HG02970 (cell line): ENCODE measurements around the gene AKAP1.

Experiments
- ATAC-seq: cut with Tn5 transposase; IDR thresholded peaks from one replicate; pipeline ENCODE4 v1.9.1; 2021; ENCODE audit warnings: mild to moderate bottlenecking, moderate library complexity, moderate number of reproducible peaks; ENCODE audit not compliant: unreplicated experiment, low FRiP score

Gene AKAP1

DNA sequence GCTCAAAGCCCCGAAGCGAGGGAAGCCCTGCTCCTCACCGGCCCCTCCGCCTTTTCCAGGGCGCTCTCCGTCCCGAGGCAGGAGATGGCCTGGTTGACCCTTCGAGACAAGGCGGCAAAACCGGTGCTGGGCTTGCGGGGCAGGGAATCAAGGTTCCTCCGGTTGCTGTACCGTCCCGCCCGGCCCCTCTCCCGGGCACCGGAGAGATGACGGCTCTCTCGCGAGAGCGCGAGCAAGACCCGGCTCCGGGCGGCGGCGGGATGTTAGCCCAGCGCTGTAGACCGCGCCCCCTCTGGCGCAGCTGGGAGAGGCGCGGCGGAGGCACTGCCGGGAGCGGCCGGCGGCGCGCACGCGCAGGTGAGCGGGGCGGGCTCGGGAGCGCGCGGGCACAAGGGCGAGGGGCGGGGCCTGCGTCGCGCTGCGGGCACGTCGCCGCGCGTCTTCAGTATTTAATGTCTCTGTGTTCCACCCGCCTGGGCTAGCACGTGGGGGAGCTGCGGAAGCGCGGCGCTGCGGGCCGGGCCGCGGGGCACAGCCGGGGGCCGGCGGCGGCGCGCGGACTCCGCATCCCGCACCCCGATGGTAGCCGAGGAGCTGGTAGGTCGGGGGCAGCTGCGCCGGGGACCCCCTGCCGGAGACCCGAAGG, at the start of gene AKAP1:
Gene AKAP1 (plus strand): TSS at position 445 of the 646 bp plus-strand sequence. CDS start 20,219 bp downstream, outside the sequence.
- ATAC-seq = peak; percentile 85

- no peak for ATAC-seq
Observed at GRCh38 chr17:57035971-57036481, 49.0 kb upstream of the AKAP1 start.

DNA sequence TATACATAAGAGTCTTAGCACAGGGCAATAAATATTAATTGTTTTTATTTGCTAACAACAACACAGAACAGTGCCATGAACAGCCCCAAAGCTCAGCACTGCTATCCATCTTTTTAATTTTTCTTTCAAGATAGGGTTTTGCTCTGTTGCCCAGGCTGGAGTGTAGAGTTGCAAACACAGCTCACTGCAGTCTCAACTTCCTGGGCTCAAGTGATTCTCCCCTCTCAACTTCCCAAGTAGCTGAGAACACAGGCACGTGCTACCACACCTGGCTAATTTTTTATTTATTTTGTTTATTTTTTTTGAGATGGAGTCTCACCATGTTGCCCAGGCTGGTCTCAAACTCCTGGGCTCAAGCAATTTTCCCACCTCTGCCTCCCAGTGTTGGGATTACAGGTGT, 47.6 kb upstream of the AKAP1 start:
- no peak for ATAC-seq

- no peak for ATAC-seq
Observed at GRCh38 chr17:57038486-57038885, 46.6 kb upstream of the AKAP1 start.

- no peak for ATAC-seq
Observed at GRCh38 chr17:57040571-57040970, 44.5 kb upstream of the AKAP1 start.

DNA sequence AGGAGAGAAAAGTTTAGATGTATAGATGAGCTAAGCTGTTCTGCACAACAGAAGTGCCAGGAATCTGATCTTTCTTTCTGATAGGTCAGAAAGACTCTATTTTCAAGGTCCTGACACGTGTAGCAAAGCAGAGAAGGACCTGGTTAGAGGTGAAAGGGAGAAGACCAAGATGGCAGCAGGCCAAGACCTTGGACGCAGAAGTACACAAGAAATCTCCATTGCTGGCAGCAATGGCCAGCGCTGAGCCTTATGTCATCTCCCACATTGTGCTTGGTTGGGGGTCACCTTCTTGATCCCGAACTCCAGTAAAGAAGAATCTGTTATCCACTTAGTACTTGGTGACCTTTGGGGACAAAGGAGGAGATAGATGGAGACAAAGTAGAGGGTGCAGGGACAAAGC, 41.8 kb upstream of the AKAP1 start:
- ATAC-seq = no peak

- ATAC-seq = no peak
Observed at GRCh38 chr17:57044976-57045867, 39.8 kb upstream of the AKAP1 start.

- ATAC-seq = peak; percentile 49
Observed at GRCh38 chr17:57045868-57046704, 39.0 kb upstream of the AKAP1 start.

- ATAC-seq = no peak
Observed at GRCh38 chr17:57046749-57047148, 38.3 kb upstream of the AKAP1 start.

DNA sequence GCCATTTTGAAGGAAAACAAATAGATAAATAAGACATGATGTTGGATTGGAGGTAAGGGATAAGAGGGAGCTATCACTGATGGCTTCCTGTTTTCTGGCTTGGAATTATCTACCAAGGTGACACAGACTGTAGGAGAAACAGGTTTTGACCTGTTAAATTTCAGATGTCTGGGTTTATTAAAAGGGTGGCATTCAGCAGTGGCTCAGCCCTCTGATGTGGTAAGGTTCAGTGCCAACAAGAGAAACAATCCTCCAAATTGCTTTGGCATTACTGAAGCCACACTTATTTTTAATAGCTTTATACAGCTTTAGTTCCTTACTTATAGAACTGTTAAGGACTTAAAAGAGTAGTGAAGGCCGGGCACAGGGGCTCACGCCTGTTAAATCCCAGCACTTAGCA, 37.0 kb upstream of the AKAP1 start:
- no peak for ATAC-seq

- no peak for ATAC-seq
Observed at GRCh38 chr17:57050306-57050705, 34.7 kb upstream of the AKAP1 start.

GRCh38 chr17:57051886-57052361, 33.1 kb upstream of the AKAP1 start:
- no peak for ATAC-seq

DNA sequence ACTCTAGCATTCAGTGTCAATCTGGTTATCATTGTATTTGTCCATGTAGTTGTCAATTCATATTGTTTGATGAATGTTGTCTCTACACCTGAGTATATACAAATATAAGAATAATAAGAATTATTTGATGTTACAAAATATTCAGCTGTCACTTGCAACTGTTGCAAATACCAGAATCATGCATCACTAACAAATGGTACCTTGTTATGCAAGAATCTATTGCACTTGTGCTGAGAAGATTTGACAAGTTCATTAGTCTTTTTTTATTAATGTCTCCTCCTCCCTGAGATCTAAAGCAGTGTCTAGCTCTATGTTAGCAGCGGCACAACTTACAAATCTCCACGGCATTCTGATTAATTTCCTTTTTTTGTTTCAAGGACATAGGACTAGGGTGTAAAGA, 22.2 kb upstream of the AKAP1 start:
- ATAC-seq = no peak

DNA sequence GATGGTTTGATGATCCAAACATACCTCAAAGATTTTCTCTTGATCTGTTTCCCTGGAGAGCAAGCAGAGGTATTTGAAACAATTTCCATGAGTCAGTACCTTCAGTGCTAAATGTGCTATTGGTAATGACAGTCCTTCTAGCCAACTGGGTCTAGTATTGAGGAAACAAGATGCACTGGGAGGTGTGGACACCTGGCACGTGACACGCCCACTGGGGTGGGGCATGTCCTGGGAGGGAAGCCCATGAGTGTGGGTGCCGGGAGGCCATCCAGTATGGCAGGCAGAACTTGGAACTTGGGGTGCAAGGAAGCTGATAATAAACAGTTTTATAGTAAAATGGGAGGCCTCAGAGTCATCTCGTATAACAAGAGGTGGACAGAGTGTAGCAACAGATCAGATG, 17.9 kb upstream of the AKAP1 start:
- ATAC-seq = no peak

GRCh38 chr17:57067781-57068180, 17.3 kb upstream of the AKAP1 start:
- ATAC-seq = no peak

DNA sequence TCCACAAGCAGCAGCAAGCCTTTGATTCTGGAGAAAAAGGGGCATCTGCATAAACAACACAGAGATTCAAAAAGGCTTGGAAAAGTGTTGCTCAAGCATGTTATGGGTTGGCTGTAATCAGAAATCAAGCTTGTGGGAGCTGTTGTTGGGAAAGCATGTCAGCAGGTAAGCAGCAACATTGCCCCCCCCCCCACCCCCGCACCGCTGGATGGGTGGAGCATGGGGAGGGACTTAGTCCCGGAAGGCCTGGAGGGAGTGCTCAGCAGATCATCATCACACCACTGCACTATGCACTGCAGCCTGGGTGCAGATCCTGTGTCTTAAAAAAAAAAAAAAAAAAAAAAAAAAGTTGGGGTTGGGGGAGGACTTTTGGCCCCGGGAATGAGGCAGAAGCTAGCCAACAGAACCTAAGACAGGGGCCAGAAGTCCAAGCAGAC, 16.8 kb upstream of the AKAP1 start:
- no peak for ATAC-seq

DNA sequence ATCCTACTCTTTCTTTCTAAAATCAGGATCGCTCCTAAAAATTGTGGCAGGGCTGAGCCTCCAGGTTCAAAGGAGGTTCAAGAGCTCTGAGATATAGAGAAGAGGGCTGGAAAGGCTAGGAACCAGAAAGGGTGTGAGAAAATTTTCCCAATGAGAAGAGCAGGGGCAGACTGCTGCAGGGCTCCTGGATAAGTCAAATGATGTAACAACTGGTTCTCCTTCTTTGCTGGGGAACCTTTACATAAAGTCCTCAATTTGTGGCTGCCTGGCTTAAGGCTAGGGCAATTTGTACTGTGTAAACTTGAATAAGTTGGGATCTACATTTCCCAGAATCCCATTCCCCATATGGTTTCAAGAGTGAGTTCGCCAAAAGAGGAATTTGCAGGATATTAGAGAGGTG, 16.3 kb upstream of the AKAP1 start:
- no peak for ATAC-seq

- no peak for ATAC-seq
Observed at GRCh38 chr17:57071991-57072944, 12.8 kb upstream of the AKAP1 start.

DNA sequence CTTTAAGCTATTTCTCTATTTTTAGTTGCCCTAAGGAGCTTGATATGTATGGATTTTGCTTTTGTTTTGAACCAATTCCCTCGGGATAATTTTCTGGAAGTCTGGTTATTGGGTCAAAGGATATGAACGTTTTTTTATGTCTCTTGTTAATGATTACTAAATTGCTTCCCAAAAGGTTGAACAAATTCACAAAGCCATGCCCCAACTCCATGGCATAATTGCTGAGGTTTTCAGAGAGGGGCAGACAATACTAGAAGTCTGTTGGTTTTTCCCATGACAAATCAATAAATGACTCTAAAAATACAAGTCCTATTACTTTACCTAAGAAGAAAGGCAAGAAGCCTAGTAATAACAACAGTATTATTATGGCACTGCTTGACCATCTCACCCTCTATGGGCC, 11.4 kb upstream of the AKAP1 start:
- no peak for ATAC-seq
